Measurements from ENCODE around the gene CELA3B.
"Not testable (repeated sequence)": the region's sequence is repeated elsewhere in the genome, so short reads cannot be mapped to it uniquely, and the experiment has no call there.

Gene CELA3B

DNA sequence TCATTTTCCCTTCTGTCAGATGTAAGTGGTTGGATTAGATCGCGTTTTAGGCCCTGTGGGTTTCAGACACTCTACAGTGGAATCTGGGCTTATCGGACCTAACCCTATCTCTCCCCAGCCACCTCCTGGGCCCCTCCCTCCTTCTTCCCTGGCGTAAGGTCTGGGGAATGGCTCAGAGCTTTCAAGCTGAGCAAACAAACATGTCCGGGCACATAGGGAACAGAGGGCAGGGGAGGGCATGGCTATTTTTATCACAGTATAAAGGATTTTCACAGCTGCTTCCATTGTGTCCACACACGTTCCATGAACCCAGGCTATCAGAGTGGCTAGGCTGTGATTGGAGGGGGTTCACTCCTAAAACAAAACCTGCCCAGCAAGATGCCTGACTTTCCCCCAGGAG is 2.1 kb upstream of the CELA3B start:
- in situ Hi-C loops (cut with HindIII; ENCODE audit: low sequenced_read_pairs) = not testable (repeated sequence)

DNA sequence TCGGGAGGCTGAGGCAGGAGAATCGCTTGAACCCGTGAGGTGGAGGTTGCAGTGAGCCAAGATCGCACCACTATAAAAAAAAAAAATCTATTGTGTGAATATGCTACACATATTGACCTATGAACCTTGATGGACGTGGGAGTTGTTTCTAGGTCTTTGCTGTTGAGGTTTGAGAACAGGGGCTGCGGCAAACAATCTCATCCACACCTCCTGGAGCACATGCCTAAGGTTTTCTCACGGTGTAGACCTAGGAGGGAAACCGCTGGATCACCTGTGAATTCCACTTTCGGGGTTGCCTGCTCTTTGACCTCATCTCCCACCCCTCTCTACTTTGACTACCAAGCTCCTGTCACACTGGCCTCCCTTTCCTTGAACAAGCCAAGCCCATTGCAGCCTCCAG is 1.5 kb upstream of the CELA3B start:
- in situ Hi-C loops (cut with HindIII; ENCODE audit: low sequenced_read_pairs) = not testable (repeated sequence)

DNA sequence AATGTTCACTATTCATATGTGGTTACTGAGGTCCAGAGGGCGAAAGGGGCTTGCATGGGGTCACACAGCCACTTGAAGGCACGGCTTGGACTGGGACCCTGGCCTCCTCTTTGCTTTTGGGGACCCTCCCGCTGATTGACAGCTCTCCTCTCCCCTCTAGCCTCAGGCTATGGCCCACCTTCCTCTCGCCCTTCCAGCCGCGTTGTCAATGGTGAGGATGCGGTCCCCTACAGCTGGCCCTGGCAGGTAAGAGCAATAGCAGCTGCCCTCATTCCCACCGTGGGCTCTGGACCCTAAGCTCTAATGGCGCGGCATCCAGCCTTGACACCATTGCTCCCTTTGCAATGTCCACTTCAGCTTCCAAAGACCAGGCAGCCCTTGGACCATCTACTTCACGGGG is 1.4 kb downstream of the CELA3B start:
- in situ Hi-C loops (cut with HindIII; ENCODE audit: low sequenced_read_pairs) = not testable (repeated sequence)

DNA sequence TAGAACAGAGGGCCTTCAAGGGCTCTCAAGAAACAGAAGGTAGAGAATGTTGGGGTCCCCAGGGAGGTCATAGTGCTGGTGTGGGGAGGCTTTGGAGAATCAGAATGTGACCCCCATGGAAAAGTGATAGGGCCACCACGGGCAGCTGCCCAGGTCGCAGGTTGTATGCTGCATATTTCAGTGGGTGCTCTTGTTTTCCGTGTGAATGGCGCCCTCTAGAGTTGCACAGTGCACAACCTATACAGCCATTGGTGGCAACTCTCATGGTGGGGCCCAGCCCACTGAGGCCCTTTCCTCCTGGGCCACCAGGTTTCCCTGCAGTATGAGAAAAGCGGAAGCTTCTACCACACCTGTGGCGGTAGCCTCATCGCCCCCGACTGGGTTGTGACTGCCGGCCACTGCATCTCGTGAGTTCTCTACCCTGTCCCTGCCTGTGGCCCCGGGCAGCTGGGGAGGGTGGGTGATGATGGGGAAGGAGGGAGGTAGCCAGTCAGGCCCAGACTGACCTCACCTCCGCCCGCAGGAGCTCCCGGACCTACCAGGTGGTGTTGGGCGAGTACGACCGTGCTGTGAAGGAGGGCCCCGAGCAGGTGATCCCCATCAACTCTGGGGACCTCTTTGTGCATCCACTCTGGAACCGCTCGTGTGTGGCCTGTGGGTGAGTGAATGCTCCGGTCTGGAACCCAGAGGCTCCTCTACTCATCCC is 3.8 kb downstream of the CELA3B start:
- in situ Hi-C loops (cut with HindIII; ENCODE audit: low sequenced_read_pairs) = not testable (repeated sequence)

DNA sequence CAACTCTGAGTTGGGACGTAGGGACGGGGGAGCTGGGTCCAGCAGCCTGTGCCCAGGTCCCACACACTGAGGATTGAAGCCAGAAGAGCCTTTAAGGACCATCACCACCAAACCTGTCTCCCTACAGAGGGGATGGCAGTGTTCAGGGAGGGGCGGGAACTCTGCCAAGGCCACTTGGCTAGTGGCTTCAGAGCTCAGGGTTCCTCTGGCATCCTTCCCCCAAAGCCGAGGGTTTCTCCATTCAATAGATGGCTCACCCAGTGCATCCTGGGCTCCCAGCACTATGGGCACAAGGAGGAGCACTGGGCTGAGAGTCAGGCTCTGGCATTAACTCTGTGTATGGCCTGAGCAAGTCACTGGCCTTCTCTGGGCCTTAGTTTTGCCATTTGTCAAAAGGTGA is 4.4 kb downstream of the CELA3B start:
- in situ Hi-C loops (cut with HindIII; ENCODE audit: low sequenced_read_pairs) = not testable (repeated sequence)

DNA sequence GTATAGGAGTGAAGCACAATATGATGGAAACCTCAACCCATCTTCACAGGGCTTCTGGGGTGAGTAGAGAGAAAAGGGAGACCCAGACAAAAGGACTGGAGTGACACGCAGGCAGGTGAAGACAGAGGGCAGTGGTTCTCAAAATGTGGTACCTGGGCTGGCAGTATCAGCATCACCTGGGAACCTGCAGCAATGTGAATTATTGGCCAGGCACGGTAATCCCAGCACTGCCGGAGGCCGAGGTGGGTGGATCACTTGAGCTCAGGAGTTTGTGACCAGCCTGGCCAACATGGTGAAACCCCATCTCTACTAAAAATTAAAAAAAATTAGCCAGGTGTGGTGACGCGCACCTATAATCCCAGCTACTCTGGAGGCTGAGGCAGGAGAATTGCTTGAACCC is 5.3 kb downstream of the CELA3B start:
- in situ Hi-C loops (cut with HindIII; ENCODE audit: low sequenced_read_pairs) = not testable (repeated sequence)

DNA sequence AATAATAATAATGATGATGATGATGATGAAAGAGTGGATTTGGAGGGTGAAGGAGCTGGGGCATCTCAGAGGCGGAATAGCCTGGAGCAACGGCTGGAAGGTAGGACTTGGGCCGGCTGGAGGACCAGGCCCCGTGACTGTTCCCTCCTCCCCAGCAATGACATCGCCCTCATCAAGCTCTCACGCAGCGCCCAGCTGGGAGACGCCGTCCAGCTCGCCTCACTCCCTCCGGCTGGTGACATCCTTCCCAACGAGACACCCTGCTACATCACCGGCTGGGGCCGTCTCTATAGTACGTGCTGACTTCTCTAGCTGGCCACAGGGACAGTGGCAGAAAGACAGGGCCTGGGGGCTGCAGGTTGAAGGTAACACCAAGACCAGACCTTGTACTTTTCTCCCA is 6.7 kb downstream of the CELA3B start:
- in situ Hi-C loops (cut with HindIII; ENCODE audit: low sequenced_read_pairs) = not testable (repeated sequence)

DNA sequence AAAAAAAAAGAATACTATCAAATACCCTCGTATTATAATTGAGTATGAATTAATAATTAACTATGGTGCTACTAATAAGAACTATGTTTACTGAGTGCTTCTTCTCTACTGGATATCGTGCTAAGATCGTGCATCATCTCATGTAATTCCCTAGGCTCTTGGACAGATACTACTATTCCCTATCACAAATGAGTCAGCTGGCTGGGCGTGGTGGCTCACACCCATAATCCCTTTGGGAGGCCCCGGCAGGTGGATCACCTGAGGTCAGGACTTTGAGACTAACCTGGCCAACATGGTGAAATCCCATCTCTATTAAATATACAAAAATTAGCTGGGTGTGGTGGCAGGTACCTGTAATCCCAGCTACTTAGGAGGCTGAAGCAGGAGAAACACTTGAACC is 9.1 kb downstream of the CELA3B start:
- in situ Hi-C loops (cut with HindIII; ENCODE audit: low sequenced_read_pairs) = not testable (repeated sequence)

DNA sequence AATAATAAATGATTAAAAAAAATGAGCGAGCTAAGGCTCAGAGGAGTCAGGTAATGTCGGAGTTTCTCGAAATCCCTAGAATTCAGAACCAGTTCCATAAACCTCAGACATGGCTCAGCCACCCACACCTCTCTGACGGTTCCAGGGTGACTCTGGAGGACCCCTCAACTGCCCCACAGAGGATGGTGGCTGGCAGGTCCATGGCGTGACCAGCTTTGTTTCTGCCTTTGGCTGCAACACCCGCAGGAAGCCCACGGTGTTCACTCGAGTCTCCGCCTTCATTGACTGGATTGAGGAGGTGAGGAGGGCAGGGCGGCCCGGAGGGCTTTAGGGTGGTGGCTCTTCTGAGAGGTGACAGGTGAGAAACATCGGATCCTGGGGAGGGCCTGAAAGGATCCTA is 9.6 kb downstream of the CELA3B start:
- in situ Hi-C loops (cut with HindIII; ENCODE audit: low sequenced_read_pairs) = not testable (repeated sequence)

DNA sequence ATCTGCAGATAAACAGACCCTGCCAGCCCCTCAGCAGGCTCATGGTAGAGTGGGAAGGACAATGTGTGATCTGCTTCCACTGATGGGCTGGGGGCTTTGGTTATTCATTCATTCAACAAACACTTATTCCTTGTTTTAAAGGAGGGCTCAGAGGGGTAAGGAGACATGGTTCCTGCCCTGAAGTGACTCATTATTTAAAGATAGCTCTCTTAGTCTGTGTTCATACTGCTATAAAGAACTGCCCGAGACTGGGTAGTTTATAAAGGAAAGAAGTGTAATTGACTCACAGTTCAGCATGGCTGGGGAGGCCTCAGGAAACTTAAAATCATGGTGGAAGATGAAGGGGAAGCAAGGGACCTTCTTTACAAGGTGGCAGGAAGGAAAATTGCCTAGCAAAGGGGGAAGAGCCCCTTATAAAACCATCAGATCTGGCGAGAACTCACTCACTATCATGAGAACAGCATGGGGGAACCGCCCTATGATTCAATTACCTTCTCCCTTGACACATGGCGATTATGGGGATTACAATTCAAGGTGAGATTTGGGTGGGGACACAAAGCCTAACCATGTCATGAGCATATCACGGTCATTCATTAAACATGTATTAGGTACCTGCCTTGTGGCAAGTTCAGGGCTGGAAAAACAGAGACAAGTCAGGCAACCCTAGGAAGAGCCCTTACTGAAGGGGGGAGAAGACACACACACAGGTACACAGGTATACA is 13.0 kb downstream of the CELA3B start:
- in situ Hi-C loops (cut with HindIII; ENCODE audit: low sequenced_read_pairs) = not testable (repeated sequence)

DNA sequence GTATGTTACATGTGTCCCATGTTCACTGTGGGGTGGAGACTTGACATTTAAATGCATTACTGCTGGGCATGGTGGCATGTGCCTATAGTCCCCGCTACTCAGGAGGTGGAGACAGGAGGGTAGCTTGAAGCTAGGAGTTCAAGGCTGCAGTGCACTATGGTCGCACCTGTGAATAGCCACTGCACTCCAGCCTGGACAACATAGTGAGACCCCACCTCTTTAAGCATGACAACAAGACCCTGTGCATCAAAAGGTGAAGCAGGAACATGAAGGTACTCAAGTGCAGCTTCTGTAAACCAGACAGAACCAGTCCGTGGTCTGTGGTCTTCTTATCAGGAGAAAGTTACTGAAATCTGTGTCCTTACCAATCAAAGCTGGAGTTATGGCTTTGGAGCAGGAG is 15.4 kb downstream of the CELA3B start:
- in situ Hi-C loops (cut with HindIII; ENCODE audit: low sequenced_read_pairs) = not testable (repeated sequence)

DNA sequence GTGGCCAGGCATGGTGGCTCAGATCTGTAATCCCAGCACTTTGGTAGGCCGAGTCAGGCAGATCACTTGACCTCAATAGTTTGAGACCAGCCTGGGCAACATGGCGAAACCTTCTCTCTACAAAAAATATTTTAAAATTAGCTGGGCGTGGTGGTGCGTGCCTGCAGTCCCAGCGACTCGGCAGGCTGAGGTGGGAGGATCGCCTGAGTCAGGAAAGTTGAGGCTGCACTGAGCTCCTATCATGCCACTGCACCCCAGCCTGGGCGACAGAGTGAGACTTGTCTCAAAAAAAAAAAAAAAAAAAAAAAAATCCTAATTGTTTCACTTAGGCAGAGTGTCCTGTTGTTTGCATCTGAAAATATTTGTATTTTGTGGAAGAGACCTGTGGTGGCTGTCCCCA is 17.9 kb downstream of the CELA3B start:
- in situ Hi-C loops (cut with HindIII; ENCODE audit: low sequenced_read_pairs) = not testable (repeated sequence)

DNA sequence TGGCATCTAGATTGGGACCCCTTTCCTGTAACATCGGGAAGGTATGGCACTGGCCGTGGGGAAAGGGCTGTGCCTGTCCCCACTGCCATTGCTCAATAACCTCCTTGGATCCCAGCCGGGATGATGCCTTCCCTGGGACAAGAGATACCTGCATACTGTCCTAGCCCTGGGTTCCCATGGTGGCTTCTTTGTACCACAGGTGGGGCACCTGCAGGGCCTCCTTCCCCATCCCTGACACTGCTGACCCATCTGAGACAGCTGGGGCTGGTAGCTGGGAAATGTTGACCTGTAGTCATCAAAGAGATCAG is 19.8 kb downstream of the CELA3B start:
- in situ Hi-C loops (cut with HindIII; ENCODE audit: low sequenced_read_pairs) = not testable (repeated sequence)

DNA sequence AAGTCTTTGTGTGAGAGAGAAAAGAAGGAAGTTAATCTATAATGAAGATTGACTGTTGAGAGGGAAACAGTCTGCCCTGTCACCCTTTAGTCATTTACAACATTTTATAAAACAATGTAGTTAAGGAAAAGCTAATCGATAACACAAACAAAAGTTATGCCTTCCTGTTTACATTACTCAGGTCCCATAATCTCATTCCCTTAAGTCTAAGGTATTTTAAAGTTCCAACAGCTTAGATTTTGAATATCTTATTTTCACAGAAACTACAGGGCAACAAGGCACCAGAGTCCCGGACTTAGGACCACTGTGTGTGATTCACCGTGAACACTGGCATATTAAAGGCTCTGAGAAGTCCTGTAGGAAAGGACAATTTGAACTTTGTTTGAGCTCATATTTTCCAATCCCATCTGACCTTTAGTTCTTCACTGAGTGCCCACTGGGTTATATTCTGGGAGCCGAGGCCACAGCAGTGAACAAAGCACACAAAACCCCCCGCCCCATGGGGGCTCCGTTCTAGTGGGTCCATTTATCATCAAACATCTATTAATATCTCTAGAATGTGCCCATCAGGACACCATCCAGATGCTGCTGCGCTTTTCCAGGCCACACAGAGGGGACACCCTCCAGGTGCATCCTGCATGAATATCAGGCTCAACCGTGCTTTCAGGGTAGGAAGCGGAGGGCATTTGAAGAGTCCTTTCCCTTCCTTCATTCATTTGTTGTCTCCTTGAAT is 21.2 kb downstream of the CELA3B start:
- in situ Hi-C loops (cut with HindIII; ENCODE audit: low sequenced_read_pairs) = not testable (repeated sequence)

DNA sequence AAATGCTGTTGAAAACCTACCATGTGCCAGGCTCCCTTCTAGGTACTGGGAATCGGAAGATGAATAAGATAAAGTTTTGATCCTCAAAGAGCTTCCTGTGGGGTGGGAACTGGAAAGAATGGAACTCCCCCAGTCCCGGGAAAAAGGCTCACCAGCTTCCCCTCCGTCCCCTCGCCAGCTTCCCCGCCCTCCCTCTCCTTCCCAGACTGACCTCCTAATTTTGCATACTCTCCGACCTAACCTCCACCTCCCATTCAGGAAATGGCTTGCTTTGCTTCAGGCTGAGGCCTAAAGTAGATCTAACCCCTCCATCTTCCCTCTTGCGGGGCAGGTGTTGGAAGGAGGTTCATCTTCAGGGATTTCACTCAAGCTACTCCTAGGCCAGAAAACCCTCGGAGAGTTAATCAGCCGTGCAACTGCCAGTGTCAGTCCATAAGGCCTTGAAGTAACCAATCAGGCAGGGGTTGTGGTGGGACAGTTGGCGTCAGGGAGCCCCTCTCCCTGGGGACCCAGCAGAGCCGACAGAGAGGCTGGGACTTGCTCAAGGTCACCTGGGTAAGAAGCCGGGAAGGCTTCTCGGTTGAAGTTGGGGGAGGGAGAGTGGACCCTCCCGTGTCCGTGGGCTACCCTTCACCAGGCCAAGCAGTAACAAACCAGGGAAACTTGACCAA is 21.9 kb downstream of the CELA3B start:
- in situ Hi-C loops (cut with HindIII; ENCODE audit: low sequenced_read_pairs) = not testable (repeated sequence)

DNA sequence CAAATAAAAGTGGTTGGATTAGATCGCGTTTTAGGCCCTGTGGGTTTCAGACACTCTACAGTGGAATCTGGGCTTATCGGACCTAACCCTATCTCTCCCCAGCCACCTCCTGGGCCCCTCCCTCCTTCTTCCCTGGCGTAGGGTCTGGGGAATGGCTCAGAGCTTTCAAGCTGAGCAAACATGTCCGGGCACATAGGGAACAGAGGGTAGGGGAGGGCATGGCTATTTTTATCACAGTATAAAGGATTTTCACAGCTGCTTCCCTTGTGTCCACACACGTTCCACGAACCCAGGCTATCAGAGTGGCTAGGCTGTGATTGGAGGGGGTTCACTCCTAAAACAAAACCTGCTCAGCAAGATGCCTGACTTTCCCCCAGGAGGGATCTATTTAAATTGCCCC is 22.8 kb downstream of the CELA3B start:
- in situ Hi-C loops (cut with HindIII; ENCODE audit: low sequenced_read_pairs) = not testable (repeated sequence)

DNA sequence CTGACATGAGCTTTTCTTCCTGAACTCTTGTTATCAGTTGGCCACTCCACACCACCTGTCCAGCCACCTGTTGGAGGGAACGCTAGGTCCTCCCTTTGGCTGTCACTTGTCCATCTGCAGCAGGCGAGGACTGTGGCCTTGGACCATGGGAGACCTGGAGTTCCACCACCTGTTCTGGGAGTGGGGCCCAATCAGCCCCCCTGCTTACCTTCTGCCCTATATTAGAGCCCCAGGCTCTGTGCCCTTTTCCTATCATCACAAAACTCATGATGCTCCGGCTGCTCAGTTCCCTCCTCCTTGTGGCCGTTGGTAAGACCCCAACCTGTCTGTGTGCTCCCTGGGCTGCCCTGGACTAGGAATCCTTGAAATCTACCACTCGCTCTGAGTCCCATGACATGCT is 24.6 kb downstream of the CELA3B start, which contains the start of gene CELA3A:
Gene CELA3A, plus strand, starts transcription at position 249 of the 400 bp plus-strand sequence. Its CDS starts 18 bp downstream, at position 267.
- in situ Hi-C loops (cut with HindIII; ENCODE audit: low sequenced_read_pairs) = no loop called here

DNA sequence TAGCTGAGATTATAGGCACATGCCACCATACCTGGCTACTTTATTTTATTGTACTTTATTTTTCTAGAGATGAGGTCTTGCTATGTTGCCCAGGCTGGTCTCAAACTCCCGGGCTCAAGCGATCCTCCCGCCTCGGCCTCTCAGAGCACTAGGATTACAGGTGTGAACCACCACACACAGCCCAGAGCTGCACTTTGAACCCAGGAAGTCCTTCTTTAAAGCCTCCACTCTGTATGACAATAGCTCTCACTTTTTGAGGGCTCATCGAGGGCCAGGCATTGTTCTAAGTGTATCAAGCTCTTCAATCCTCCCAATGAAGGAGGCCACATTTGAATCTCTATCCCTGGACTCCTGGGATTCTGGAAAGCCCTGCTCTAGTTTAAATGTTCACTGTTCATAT is 25.6 kb downstream of the CELA3B start:
- in situ Hi-C loops (cut with HindIII; ENCODE audit: low sequenced_read_pairs) = not testable (repeated sequence)

DNA sequence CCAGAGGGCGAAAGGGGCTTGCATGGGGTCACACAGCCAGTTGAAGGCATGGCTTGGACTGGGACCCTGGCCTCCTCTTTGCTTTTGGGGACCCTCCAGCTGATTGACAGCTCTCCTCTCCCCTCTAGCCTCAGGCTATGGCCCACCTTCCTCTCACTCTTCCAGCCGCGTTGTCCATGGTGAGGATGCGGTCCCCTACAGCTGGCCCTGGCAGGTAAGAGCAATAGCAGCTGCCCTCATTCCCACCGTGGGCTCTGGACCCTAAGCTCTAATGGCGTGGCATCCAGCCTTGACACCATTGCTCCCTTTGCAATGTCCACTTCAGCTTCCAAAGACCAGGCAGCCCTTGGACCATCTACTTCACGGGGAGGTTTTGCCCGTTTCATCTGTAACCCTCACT is 26.1 kb downstream of the CELA3B start:
- in situ Hi-C loops (cut with HindIII; ENCODE audit: low sequenced_read_pairs) = not testable (repeated sequence)

DNA sequence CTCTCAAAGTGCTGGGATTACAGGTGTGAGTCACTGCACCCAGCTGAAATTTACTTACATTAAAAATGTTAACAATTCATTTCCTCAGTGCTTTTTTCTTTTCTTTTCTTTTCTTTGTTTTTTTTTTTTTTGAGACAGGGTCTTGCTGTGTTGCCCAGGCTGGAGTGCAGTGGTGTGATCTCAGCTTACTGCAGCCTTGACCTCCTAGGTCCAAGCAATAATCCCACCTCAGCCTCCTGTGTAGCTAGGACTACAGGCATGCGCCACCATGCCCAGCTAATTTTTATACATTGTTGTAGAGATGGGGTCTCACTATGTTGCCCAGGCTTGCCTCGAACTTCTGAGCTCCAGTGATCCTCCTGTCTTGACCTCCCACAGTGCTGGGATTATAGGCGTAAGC is 27.1 kb downstream of the CELA3B start:
- in situ Hi-C loops (cut with HindIII; ENCODE audit: low sequenced_read_pairs) = not testable (repeated sequence)
